Glomerular endothelial cell (primary cell): ENCODE measurements around the gene STOML1. TPM values are rescaled to one million over a fixed set of nuclear protein-coding genes. Genes with fewer than 3 reads are reported as not detected.

Source experiments
- DNase-seq: peaks from one replicate; pipeline ENCODE4 v3.0.0-alpha.2; 2011; ENCODE audit warnings: low read depth, low spot score; ENCODE audit errors: extremely low read depth
- total RNA-seq: library from RNA; depleted of rRNA; stranded (reverse); fragments of >200 nt; gene quantifications from 2 replicates; pipeline ENCODE4 v1.2.3, GENCODE V29; 2015

The STOML1 gene
- total RNA-seq, 1 donor from 2014 or later = 13.4 TPM

DNA sequence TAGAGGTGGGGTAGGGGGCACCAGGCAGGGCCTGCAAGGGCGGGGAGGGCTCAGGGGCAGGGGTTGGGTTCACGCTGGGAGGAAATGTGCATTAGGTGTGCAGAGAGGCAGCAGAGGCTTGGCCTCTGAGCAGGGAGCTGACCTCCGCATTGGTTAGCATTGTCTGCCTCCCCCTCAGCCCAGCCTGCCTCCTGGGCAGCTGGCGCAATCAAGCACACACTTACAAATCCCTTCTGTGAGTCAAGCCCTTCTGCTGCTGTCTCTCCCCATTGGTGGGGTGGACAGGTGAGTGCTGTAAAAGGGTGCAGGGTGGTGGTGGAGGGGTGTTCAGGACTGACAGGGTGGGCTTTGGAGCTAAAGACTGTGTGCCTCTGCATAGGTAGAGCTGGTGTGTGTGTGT, 56.5 kb downstream of the STOML1 start:
- DNase-seq = no peak

DNA sequence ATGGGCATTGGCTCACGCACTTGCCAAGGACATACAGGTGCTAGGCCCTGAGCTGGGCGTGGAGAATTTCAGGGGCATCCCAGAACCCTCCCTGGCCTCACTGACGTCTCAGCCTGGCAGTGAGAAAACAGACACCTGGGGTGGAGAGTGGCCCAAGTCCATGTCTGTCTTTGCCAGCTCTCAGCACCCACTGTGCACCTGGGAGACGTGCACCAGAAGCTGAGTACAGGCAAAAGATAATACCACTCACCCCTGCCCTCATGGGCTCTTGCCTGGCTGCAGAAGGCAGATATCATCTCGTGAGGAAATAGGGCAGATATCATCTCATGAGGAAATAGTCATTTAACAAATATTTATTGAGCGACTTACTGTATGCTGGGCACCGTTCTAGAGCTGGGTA, 57.8 kb downstream of the STOML1 start:
- DNase-seq = no peak

DNA sequence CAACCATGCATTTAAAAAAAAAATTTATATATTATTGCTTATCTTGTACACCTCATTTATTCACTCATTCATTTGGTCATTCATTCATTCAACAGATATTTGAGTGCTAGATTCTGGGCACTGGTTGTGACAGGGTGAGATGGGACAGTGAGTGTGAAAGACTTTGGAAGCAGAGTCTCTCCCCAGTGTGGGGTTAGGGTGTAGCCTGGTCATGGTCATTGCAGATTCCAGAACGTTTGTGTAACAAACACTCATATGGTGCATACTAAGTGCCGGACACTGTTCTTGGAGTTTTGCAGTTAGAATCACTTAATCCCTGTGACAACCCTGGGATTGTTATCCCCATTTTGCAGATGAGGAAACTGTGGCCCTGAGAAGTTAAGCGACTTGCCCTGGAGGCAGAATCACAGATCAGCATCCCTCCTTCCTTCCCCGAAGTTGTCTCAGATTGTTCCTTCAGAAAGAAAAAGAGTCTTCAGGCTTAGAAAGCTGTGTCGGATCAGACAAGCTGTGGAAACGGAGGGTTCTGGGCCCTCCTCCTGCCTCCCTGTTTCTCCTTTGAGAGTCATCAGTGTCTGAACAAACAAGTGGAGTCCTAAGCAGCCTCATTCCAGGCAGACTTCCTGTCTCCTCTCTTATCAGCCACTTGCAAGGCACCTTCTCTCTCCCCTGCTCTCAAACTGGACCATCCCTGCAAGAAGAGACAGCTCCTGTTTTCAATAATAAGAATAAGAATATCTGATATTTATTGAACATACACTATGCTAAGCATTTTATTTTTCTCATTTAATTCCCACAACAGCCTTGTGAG, 59.5 kb downstream of the STOML1 start:
- DNase-seq = no peak

DNA sequence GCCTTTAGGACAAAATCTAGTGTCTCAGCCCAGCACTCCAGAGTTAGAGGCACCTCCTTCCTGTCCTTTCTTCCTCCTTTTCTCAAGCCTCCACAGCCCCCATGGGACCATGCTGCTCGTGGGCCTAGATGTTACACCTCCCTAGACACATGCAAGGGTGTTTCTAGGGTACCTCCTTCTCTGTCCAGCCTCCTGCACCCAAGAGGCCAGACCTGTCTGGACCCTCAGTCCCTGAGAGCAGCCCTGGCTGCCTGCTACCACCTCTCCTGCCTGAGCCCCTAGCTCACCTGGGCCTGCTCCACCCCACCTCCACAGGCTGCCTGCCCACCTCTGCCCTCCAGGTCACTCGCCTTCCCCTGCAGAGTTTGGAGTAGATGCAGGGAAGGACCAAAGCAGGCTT, 60.7 kb downstream of the STOML1 start:
- no peak for DNase-seq

DNA sequence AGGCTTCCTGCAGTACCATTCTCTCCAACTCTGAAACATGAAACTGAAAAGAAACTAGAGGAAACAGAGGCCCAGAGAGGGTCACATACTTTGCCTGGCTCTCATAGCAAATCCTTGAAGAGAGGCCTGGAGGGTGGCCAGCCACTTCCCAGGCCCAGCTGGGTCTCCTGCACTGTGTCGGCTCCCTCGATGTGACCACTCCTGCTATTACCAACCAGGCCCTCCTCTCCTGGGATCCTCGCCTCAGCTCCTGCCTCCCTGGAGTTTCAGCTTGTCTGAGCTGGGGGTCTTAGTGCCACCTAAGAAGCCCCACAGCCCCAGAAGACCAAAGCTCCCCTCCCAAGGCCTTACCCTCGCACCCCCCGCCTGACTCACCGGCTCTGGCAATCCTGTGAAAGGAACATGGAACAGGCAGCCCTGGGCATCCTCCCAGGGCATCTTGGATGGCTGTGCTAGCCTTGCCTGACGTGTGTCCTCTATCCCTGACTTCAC, 61.3 kb downstream of the STOML1 start:
- DNase-seq = no peak

DNA sequence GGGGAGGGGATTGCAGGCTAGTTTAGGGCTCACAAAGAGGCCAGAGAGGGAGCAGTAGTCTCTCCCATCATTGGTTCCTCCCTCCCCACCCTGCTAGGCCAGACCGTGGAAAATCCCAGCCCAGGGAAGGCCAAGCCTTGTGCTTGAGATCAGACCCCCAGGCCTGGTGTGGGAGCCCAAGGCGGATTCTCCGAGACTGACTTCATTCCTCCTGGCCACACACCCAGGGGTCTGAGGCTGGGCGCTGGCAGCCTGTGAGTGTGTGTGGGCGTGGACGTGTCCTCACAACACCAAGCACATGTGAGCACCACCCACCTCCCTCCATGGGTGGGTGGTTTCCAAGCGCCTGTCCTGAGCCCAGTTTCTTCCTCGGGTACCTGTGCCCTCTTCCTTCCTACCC, 61.7 kb downstream of the STOML1 start:
- DNase-seq = no peak

DNA sequence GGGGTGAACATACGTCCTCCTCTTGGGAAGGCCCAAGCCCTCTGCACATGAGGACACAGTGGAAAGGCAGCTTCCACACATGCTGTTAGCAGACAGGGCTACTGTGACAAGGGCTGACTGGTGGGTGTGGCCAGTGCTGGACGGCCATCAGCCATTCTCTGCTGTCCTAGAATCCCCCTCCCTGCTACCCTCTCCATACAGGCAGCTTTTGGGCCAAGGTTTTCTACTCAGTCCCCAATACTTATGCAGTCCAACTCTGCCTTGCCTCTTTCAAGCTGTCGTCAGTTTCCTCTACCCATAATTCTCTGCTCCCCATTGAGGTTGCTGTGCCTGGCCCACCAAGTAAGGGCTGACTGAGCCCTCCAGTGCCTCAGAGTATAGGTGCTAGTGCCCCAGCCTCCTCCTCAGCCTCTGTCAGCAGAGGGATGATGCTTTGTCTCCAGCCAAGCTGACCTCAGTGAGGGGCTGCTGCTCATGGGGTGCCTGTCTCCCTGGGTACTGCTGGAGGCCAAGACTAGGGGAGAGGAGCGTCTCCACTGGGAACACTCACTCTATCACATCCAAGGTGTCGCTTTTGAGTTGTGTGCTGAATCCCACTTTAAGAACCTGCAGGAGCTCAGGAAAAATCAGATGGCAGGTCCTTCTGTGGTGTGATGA, 63.0 kb downstream of the STOML1 start:
- no peak for DNase-seq

Other genes with a start within 250 kb of the STOML1 start
- gene INSYN1, start 238.9 kb downstream of the STOML1 start, total RNA-seq = 0.05 and 0.82 TPM in 2 replicates
- not detected in 2 replicates for gene TBC1D21, start 118.7 kb downstream of the STOML1 start, total RNA-seq
- 35.5 and 37.7 TPM in 2 replicates for gene LOXL1, start 65.8 kb downstream of the STOML1 start, total RNA-seq
- gene PML, start 2.4 kb upstream of the STOML1 start, total RNA-seq = 196 and 216 TPM in 2 replicates
- not detected in 2 replicates for gene GOLGA6A, start 90.3 kb upstream of the STOML1 start, total RNA-seq
- gene ISLR2, start 138.3 kb upstream of the STOML1 start, total RNA-seq = 0.12 TPM in 1 of 2 replicates, not detected in the other
- 0.39 and 0.47 TPM in 2 replicates for gene ISLR, start 181.4 kb upstream of the STOML1 start, total RNA-seq
- 0.48 and 1.6 TPM in 2 replicates for gene STRA6, start 210.5 kb upstream of the STOML1 start, total RNA-seq
- not detected in 2 replicates for gene CCDC33, start 244.0 kb upstream of the STOML1 start, total RNA-seq